ENCODE results near the gene MAN2B2.

The MAN2B2 gene

GRCh38 chr4:6563935-6564645 lies 10.9 kb upstream of the MAN2B2 start:
- no peaks in the 10 kb centered on the region for H3K4me1 ChIP-seq (ENCODE audit: low read length)
- H3K27me3 ChIP-seq (replicated peaks; ENCODE audit: insufficient read depth, low read length): peaks cover 66% of the 10 kb centered on the region
- no peaks in the 10 kb centered on the region for H3K9me2 ChIP-seq (replicated peaks; ENCODE audit: insufficient read depth, low read length)
- no peak overlapping the region for H3K4me3 ChIP-seq (ENCODE audit: low read length)
- H2AFZ ChIP-seq (ENCODE audit: low read length): no peak overlapping the region
- no peak for DNase-seq
- no peak overlapping the region for H3K4me2 ChIP-seq (ENCODE audit: low read depth, low read length)
- no peaks in the 10 kb centered on the region for H3F3A ChIP-seq (ENCODE audit: insufficient read depth, low read length)
- TF ChIP-seq EZH2 (optimal IDR thresholded peaks at IDR 0.05; ENCODE audit: low read depth, low read length) (no peak), EZH2phosphoT487 (IDR thresholded peaks at IDR 0.05; ENCODE audit: low read length) (no peak), CTCF (IDR thresholded peaks at IDR 0.05; ENCODE audit: low read length) (no peak)
- H3K27ac ChIP-seq (ENCODE audit: low read length): no peak overlapping the region
- no peaks in the 10 kb centered on the region for H3K79me2 ChIP-seq (ENCODE audit: low read length)
- H3K9ac ChIP-seq (ENCODE audit: low read length): no peak overlapping the region
- no peaks in the 10 kb centered on the region for H3K9me3 ChIP-seq (replicated peaks; ENCODE audit: insufficient read depth, low read length)
- no peaks in the 10 kb centered on the region for H3K36me3 ChIP-seq (replicated peaks; ENCODE audit: insufficient read depth, low read length)
- no peaks in the 10 kb centered on the region for H4K20me1 ChIP-seq (ENCODE audit: insufficient read depth, low read length)

GRCh38 chr4:6565691-6566390 lies 9.1 kb upstream of the MAN2B2 start:
- H3K9me2 ChIP-seq (replicated peaks; ENCODE audit: insufficient read depth, low read length): no peaks in the 10 kb centered on the region
- no peak overlapping the region for H2AFZ ChIP-seq (ENCODE audit: low read length)
- H3K27me3 ChIP-seq (replicated peaks; ENCODE audit: insufficient read depth, low read length): peaks cover 61% of the 10 kb centered on the region
- TF ChIP-seq CTCF (IDR thresholded peaks at IDR 0.05; ENCODE audit: low read length): no peak
- TF ChIP-seq EZH2 (optimal IDR thresholded peaks at IDR 0.05; ENCODE audit: low read depth, low read length): no peak
- no peak for TF ChIP-seq EZH2phosphoT487 (IDR thresholded peaks at IDR 0.05; ENCODE audit: low read length)
- no peaks in the 10 kb centered on the region for H3F3A ChIP-seq (ENCODE audit: insufficient read depth, low read length)
- no peaks in the 10 kb centered on the region for H3K36me3 ChIP-seq (replicated peaks; ENCODE audit: insufficient read depth, low read length)
- H3K9me3 ChIP-seq (replicated peaks; ENCODE audit: insufficient read depth, low read length): no peaks in the 10 kb centered on the region
- H3K27ac ChIP-seq (ENCODE audit: low read length): no peak overlapping the region
- H3K4me2 ChIP-seq (ENCODE audit: low read depth, low read length): no peak overlapping the region
- H3K4me3 ChIP-seq (ENCODE audit: low read length): no peak overlapping the region
- no peaks in the 10 kb centered on the region for H3K79me2 ChIP-seq (ENCODE audit: low read length)
- no peaks in the 10 kb centered on the region for H4K20me1 ChIP-seq (ENCODE audit: insufficient read depth, low read length)
- no peak for DNase-seq
- no peak overlapping the region for H3K9ac ChIP-seq (ENCODE audit: low read length)
- H3K4me1 ChIP-seq (ENCODE audit: low read length): no peaks in the 10 kb centered on the region

- H2AFZ ChIP-seq (ENCODE audit: low read length): no peak overlapping the region
- H3F3A ChIP-seq (ENCODE audit: insufficient read depth, low read length): no peaks in the 10 kb centered on the region
- no peak for DNase-seq
- no peak overlapping the region for H3K4me3 ChIP-seq (ENCODE audit: low read length)
- H3K4me2 ChIP-seq (ENCODE audit: low read depth, low read length): no peak overlapping the region
- no peaks in the 10 kb centered on the region for H3K9me2 ChIP-seq (replicated peaks; ENCODE audit: insufficient read depth, low read length)
- no peak overlapping the region for H3K9ac ChIP-seq (ENCODE audit: low read length)
- TF ChIP-seq CTCF (IDR thresholded peaks at IDR 0.05; ENCODE audit: low read length) (no peak), EZH2phosphoT487 (IDR thresholded peaks at IDR 0.05; ENCODE audit: low read length) (no peak), EZH2 (optimal IDR thresholded peaks at IDR 0.05; ENCODE audit: low read depth, low read length) (no peak)
- H3K27ac ChIP-seq (ENCODE audit: low read length): no peak overlapping the region
- no peaks in the 10 kb centered on the region for H3K36me3 ChIP-seq (replicated peaks; ENCODE audit: insufficient read depth, low read length)
- H3K4me1 ChIP-seq (ENCODE audit: low read length): no peaks in the 10 kb centered on the region
- peaks cover 55% of the 10 kb centered on the region for H3K27me3 ChIP-seq (replicated peaks; ENCODE audit: insufficient read depth, low read length)
- H4K20me1 ChIP-seq (ENCODE audit: insufficient read depth, low read length): no peaks in the 10 kb centered on the region
- H3K9me3 ChIP-seq (replicated peaks; ENCODE audit: insufficient read depth, low read length): no peaks in the 10 kb centered on the region
- no peaks in the 10 kb centered on the region for H3K79me2 ChIP-seq (ENCODE audit: low read length)
Observed at GRCh38 chr4:6566391-6567190, 8.4 kb upstream of the MAN2B2 start.

Measured in MM.1S (cell line).